C4-2B (cell line): ENCODE data around the gene METTL26.

Experiments
- ZFX ChIP-seq: fragments of 450-650 bp; IDR thresholded peaks from 2 replicates; pipeline ENCODE4 v1.6.1; 2017
- TF ChIP-seq, protein P1 (sequence below): fragments of 450-650 bp; conservative IDR thresholded peaks from 2 replicates; pipeline ENCODE4 v1.5.1; 2017; ENCODE audit warnings: mild to moderate bottlenecking

DNA sequence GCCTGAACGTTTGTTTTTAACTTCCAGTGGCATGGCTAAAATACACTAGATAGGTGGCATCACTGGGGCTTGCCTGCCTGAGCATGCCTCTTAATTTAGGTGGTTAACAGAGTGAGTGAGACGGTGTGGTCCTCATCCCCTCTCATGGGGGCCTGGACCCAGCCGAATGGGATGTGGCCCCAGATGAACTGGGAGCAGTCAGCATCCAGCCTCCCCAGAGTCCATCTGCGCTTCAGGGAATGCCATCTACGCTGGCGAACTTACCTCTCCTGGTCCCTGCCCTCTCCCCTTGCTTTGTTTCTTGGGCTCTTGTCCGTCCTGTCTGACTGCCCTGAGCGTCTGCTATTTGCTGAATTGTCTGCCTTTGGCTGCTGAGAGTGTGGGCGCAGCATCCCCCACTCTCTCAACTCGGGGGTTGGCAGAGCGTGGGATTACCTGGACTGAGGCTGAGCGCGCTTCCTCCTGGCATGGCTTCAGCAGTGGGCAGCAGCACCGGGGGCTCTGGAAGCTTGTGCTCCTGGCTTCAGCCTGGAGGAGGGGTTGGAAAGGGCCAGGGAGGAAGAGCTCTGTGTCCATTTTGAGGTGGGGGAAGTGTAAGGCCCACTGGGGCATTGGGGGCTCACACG, 44.1 kb downstream of the METTL26 start:
- TF ChIP-seq, protein P1, sequence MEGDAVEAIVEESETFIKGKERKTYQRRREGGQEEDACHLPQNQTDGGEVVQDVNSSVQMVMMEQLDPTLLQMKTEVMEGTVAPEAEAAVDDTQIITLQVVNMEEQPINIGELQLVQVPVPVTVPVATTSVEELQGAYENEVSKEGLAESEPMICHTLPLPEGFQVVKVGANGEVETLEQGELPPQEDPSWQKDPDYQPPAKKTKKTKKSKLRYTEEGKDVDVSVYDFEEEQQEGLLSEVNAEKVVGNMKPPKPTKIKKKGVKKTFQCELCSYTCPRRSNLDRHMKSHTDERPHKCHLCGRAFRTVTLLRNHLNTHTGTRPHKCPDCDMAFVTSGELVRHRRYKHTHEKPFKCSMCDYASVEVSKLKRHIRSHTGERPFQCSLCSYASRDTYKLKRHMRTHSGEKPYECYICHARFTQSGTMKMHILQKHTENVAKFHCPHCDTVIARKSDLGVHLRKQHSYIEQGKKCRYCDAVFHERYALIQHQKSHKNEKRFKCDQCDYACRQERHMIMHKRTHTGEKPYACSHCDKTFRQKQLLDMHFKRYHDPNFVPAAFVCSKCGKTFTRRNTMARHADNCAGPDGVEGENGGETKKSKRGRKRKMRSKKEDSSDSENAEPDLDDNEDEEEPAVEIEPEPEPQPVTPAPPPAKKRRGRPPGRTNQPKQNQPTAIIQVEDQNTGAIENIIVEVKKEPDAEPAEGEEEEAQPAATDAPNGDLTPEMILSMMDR = no peak
- TF ChIP-seq ZFX = no peak
